SK-N-SH treated with all-trans-retinoic acid at 6 μM for 48 hours (cell line): ENCODE results near the gene NBAS.

Source experiments
- BACH2 ChIP-seq: fragments of 250-450 bp; sonication (Bioruptor Pico); IDR thresholded peaks from 2 replicates; pipeline ENCODE4 v1.9.0; 2021; ENCODE audit warnings: mild to moderate bottlenecking, borderline replicate concordance
- CSDC2 ChIP-seq: fragments of 250-450 bp; sonication (Bioruptor Pico); IDR thresholded peaks from 2 replicates; pipeline ENCODE4 v1.5.0; 2020; ENCODE audit warnings: mild to moderate bottlenecking, moderate library complexity
- ESRRG ChIP-seq: fragments of 250-450 bp; sonication (Bioruptor Pico); IDR thresholded peaks from 2 replicates; pipeline ENCODE4 v1.6.1; 2021; ENCODE audit warnings: mild to moderate bottlenecking
- OSR1 ChIP-seq: fragments of 250-450 bp; sonication (Bioruptor Pico); IDR thresholded peaks from 2 replicates; pipeline ENCODE4 v1.8.0; 2022; ENCODE audit warnings: moderate library complexity, mild to moderate bottlenecking, inconsistent platforms
- RARB ChIP-seq: fragments of 250-450 bp; sonication (Bioruptor Pico); IDR thresholded peaks from 2 replicates; pipeline ENCODE4 v1.8.0; 2021; ENCODE audit warnings: mild to moderate bottlenecking, moderate library complexity
- SNAI2 ChIP-seq: fragments of 250-450 bp; sonication (Bioruptor Pico); IDR thresholded peaks from 2 replicates; pipeline ENCODE4 v1.5.0; 2020; ENCODE audit warnings: mild to moderate bottlenecking, moderate library complexity
- TCF4 ChIP-seq: fragments of 250-450 bp; sonication (Bioruptor Pico); IDR thresholded peaks from 2 replicates; pipeline ENCODE4 v1.8.0; 2021; ENCODE audit warnings: mild to moderate bottlenecking, moderate library complexity, borderline replicate concordance
- ZC3H10 ChIP-seq: fragments of 250-450 bp; sonication (Bioruptor Pico); IDR thresholded peaks from 2 replicates; pipeline ENCODE4 v1.5.1; 2021; ENCODE audit warnings: mild to moderate bottlenecking, moderate library complexity
- ZFP3 ChIP-seq: fragments of 250-450 bp; sonication (Bioruptor Pico); IDR thresholded peaks from 2 replicates; pipeline ENCODE4 v1.5.0; 2020; ENCODE audit warnings: mild to moderate bottlenecking, moderate library complexity
- ZNF70 ChIP-seq: fragments of 450-650 bp; formaldehyde crosslinking; IDR thresholded peaks from 2 replicates; pipeline ENCODE4 v1.5.0; 2020; ENCODE audit warnings: mild to moderate bottlenecking, moderate library complexity
- ZNF8 ChIP-seq: fragments of 450-650 bp; formaldehyde crosslinking; IDR thresholded peaks from 2 replicates; pipeline ENCODE4 v1.5.0; 2020; ENCODE audit warnings: mild to moderate bottlenecking, moderate library complexity
- TF ChIP-seq, protein P1 (sequence below): fragments of 250-450 bp; sonication (Bioruptor Pico); IDR thresholded peaks from 2 replicates; pipeline ENCODE4 v1.5.0; 2020; ENCODE audit warnings: mild to moderate bottlenecking, moderate library complexity
- TF ChIP-seq, protein P2 (sequence below): fragments of 250-450 bp; sonication (Bioruptor Pico); IDR thresholded peaks from 2 replicates; pipeline ENCODE4 v1.8.0; 2020; ENCODE audit warnings: mild to moderate bottlenecking, moderate library complexity, borderline replicate concordance
- TF ChIP-seq, protein P3 (sequence below): fragments of 250-450 bp; sonication (Bioruptor Pico); IDR thresholded peaks from 2 replicates; pipeline ENCODE4 v1.5.1; 2020; ENCODE audit warnings: low read depth, mild to moderate bottlenecking, moderate library complexity

- TF ChIP-seq, protein P1, sequence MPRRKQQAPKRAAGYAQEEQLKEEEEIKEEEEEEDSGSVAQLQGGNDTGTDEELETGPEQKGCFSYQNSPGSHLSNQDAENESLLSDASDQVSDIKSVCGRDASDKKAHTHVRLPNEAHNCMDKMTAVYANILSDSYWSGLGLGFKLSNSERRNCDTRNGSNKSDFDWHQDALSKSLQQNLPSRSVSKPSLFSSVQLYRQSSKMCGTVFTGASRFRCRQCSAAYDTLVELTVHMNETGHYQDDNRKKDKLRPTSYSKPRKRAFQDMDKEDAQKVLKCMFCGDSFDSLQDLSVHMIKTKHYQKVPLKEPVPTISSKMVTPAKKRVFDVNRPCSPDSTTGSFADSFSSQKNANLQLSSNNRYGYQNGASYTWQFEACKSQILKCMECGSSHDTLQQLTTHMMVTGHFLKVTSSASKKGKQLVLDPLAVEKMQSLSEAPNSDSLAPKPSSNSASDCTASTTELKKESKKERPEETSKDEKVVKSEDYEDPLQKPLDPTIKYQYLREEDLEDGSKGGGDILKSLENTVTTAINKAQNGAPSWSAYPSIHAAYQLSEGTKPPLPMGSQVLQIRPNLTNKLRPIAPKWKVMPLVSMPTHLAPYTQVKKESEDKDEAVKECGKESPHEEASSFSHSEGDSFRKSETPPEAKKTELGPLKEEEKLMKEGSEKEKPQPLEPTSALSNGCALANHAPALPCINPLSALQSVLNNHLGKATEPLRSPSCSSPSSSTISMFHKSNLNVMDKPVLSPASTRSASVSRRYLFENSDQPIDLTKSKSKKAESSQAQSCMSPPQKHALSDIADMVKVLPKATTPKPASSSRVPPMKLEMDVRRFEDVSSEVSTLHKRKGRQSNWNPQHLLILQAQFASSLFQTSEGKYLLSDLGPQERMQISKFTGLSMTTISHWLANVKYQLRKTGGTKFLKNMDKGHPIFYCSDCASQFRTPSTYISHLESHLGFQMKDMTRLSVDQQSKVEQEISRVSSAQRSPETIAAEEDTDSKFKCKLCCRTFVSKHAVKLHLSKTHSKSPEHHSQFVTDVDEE (CRISPR knock-in tag), result no peak
- TF ChIP-seq, protein P2, sequence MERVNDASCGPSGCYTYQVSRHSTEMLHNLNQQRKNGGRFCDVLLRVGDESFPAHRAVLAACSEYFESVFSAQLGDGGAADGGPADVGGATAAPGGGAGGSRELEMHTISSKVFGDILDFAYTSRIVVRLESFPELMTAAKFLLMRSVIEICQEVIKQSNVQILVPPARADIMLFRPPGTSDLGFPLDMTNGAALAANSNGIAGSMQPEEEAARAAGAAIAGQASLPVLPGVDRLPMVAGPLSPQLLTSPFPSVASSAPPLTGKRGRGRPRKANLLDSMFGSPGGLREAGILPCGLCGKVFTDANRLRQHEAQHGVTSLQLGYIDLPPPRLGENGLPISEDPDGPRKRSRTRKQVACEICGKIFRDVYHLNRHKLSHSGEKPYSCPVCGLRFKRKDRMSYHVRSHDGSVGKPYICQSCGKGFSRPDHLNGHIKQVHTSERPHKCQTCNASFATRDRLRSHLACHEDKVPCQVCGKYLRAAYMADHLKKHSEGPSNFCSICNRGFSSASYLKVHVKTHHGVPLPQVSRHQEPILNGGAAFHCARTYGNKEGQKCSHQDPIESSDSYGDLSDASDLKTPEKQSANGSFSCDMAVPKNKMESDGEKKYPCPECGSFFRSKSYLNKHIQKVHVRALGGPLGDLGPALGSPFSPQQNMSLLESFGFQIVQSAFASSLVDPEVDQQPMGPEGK (CRISPR knock-in tag), result no peak
- TF ChIP-seq CSDC2 (CRISPR knock-in tag) (no peak), SNAI2 (CRISPR knock-in tag) (no peak), ZFP3 (CRISPR knock-in tag) (no peak), ZNF8 (CRISPR knock-in tag) (no peak), RARB (no peak), BACH2 (no peak), ESRRG (no peak), ZNF70 (CRISPR knock-in tag) (no peak), ZC3H10 (no peak), OSR1 (CRISPR knock-in tag) (no peak), TCF4 (CRISPR knock-in tag) (no peak)
- TF ChIP-seq, protein P3, sequence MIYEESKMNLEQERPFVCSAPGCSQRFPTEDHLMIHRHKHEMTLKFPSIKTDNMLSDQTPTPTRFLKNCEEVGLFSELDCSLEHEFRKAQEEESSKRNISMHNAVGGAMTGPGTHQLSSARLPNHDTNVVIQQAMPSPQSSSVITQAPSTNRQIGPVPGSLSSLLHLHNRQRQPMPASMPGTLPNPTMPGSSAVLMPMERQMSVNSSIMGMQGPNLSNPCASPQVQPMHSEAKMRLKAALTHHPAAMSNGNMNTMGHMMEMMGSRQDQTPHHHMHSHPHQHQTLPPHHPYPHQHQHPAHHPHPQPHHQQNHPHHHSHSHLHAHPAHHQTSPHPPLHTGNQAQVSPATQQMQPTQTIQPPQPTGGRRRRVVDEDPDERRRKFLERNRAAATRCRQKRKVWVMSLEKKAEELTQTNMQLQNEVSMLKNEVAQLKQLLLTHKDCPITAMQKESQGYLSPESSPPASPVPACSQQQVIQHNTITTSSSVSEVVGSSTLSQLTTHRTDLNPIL (CRISPR knock-in tag), result no peak
Observed at GRCh38 chr2:15348636-15349035, 212.5 kb downstream of the NBAS start.
